LNCAP (cell line): ENCODE data around the gene COPG2.

Experiments
- CTCF ChIP-seq: fragments of 450-650 bp; IDR thresholded peaks from 2 replicates; pipeline ENCODE4 v1.5.1; 2017; ENCODE audit warnings: mild to moderate bottlenecking

The COPG2 gene

GRCh38 chr7:130668258-130669084 is at the start of gene COPG2:
TSS of gene COPG2 (minus strand) at chr7:130668748. CDS start at chr7:130668668, 80 bp downstream.
- no peak for TF ChIP-seq CTCF

- TF ChIP-seq CTCF = no peak
Measured at GRCh38 chr7:130712416-130712815, 43.9 kb upstream of the COPG2 start.

GRCh38 chr7:130708766-130709165 is 40.2 kb upstream of the COPG2 start:
- TF ChIP-seq CTCF = no peak

GRCh38 chr7:130708001-130708400 is 39.5 kb upstream of the COPG2 start:
- TF ChIP-seq CTCF = no peak

- no peak for TF ChIP-seq CTCF
Measured at GRCh38 chr7:130703851-130704250, 35.3 kb upstream of the COPG2 start.

- TF ChIP-seq CTCF = no peak
Measured at GRCh38 chr7:130701650-130702049, 33.1 kb upstream of the COPG2 start.

- no peak for TF ChIP-seq CTCF
Measured at GRCh38 chr7:130700760-130701159, 32.2 kb upstream of the COPG2 start.
